ENCODE measurements around the gene PTPRM. TPM values are rescaled to one million over a fixed set of nuclear protein-coding genes. Genes with fewer than 3 reads are reported as not detected.

The PTPRM gene
- total and polyA plus RNA-seq, 4 donors = 9.2 to 23.0 (median 12.7) TPM

GRCh38 chr18:7805096-7805495, 238.0 kb downstream of the PTPRM start:
- Histone ChIP-seq H3K9me3 (ENCODE audit: control insufficient read depth in 4 of 4, low read length in 3 of 4) (no peaks in the 10 kb centered on the region), H3K36me3 (ENCODE audit: control insufficient read depth in 4 of 4, insufficient read depth in 3 of 4, low read depth in 1 of 4, low read length in 3 of 4) (no peaks in the 10 kb centered on the region), H3K4me1 (ENCODE audit: control insufficient read depth in 4 of 4, insufficient read depth in 4 of 4, low read length in 3 of 4) (peaks cover 0 to 4% (median 0%) of the 10 kb centered on the region in 4 donors), H3K9ac (ENCODE audit: low read depth in 1 of 2, low read length in 2 of 2) (no peak overlapping the region), H3K27me3 (ENCODE audit: control insufficient read depth in 4 of 4, insufficient read depth in 4 of 4, low read length in 3 of 4) (no peaks in the 10 kb centered on the region), H3K27ac (ENCODE audit: low read depth in 1 of 2, low read length in 2 of 2) (no peak overlapping the region), H3K4me3 (ENCODE audit: low read depth in 1 of 3, low read length in 3 of 3) (no peak overlapping the region)
- WGBS = 91% methylated on average over 2 of the region's 2 CpGs
- DNase-seq (ENCODE audit: low spot score) = no peak
- TF ChIP-seq YY1 (IDR thresholded peaks at IDR 0.05) (no peak), SP1 (IDR thresholded peaks at IDR 0.05) (no peak), FOXA2 (IDR thresholded peaks at IDR 0.05) (no peak), GABPA (IDR thresholded peaks at IDR 0.05 in 1 of 2, conservative IDR thresholded peaks at IDR 0.05 in 1 of 2) (no peak), HNF4A (conservative IDR thresholded peaks at IDR 0.05) (no peak), TAF1 (conservative IDR thresholded peaks at IDR 0.05) (no peak), REST (IDR thresholded peaks at IDR 0.05) (no peak), RAD21 (IDR thresholded peaks at IDR 0.05) (no peak), EGR1 (IDR thresholded peaks at IDR 0.05; ENCODE audit: low read depth in 2 of 2) (no peak), ATF3 (IDR thresholded peaks at IDR 0.05) (no peak), JUND (IDR thresholded peaks at IDR 0.05) (no peak), RXRA (IDR thresholded peaks at IDR 0.05) (no peak), HNF4G (IDR thresholded peaks at IDR 0.05) (no peak), NR2F2 (IDR thresholded peaks at IDR 0.05) (no peak), FOXA1 (IDR thresholded peaks at IDR 0.05) (no peak)
- TF ChIP-seq, protein P1, sequence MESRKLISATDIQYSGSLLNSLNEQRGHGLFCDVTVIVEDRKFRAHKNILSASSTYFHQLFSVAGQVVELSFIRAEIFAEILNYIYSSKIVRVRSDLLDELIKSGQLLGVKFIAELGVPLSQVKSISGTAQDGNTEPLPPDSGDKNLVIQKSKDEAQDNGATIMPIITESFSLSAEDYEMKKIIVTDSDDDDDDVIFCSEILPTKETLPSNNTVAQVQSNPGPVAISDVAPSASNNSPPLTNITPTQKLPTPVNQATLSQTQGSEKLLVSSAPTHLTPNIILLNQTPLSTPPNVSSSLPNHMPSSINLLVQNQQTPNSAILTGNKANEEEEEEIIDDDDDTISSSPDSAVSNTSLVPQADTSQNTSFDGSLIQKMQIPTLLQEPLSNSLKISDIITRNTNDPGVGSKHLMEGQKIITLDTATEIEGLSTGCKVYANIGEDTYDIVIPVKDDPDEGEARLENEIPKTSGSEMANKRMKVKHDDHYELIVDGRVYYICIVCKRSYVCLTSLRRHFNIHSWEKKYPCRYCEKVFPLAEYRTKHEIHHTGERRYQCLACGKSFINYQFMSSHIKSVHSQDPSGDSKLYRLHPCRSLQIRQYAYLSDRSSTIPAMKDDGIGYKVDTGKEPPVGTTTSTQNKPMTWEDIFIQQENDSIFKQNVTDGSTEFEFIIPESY (IDR thresholded peaks at IDR 0.05) = no peak
- TF ChIP-seq, protein P2, sequence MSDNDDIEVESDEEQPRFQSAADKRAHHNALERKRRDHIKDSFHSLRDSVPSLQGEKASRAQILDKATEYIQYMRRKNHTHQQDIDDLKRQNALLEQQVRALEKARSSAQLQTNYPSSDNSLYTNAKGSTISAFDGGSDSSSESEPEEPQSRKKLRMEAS (IDR thresholded peaks at IDR 0.05) = no peak

GRCh38 chr18:7805880-7806279, 238.8 kb downstream of the PTPRM start:
- H3K4me1 ChIP-seq (ENCODE audit: control insufficient read depth in 4 of 4, insufficient read depth in 4 of 4, low read length in 3 of 4) = peaks cover 0 to 4% (median 0%) of the 10 kb centered on the region in 4 donors
- no peak overlapping the region for H3K9ac ChIP-seq (ENCODE audit: low read depth in 1 of 2, low read length in 2 of 2)
- no peak overlapping the region for H3K27ac ChIP-seq (ENCODE audit: low read depth in 1 of 2, low read length in 2 of 2)
- no peaks in the 10 kb centered on the region for H3K9me3 ChIP-seq (ENCODE audit: control insufficient read depth in 4 of 4, low read length in 3 of 4)
- no peak for DNase-seq (ENCODE audit: low spot score)
- 97% methylated on average over 1 of the region's 1 CpG for WGBS
- no peaks in the 10 kb centered on the region for H3K36me3 ChIP-seq (ENCODE audit: control insufficient read depth in 4 of 4, insufficient read depth in 3 of 4, low read depth in 1 of 4, low read length in 3 of 4)
- no peak for TF ChIP-seq HNF4A (conservative IDR thresholded peaks at IDR 0.05)
- no peak for TF ChIP-seq FOXA1 (IDR thresholded peaks at IDR 0.05)
- peak; percentile 7 for TF ChIP-seq CTCF (IDR thresholded peaks at IDR 0.05; ENCODE audit: low read depth, low read length, missing input control)
- TF ChIP-seq GABPA (IDR thresholded peaks at IDR 0.05 in 1 of 2, conservative IDR thresholded peaks at IDR 0.05 in 1 of 2) = no peak
- no peak for TF ChIP-seq NR2F2 (IDR thresholded peaks at IDR 0.05)
- no peak for TF ChIP-seq REST (IDR thresholded peaks at IDR 0.05)
- H3K4me3 ChIP-seq (ENCODE audit: low read depth in 1 of 3, low read length in 3 of 3) = no peak overlapping the region
- H3K27me3 ChIP-seq (ENCODE audit: control insufficient read depth in 4 of 4, insufficient read depth in 4 of 4, low read length in 3 of 4) = no peaks in the 10 kb centered on the region
